K562 (cell line): ENCODE results near the gene ERLEC1. TPM values are rescaled to one million over a fixed set of nuclear protein-coding genes. Genes with fewer than 3 reads are reported as not detected.

ENCODE experiments used
- AFF1 ChIP-seq, 2 experiments: fragments of 450-650 bp; IDR thresholded peaks; 2 replicates each; pipeline ENCODE4 v1.6.1; 2018; ENCODE audit warnings: mild to moderate bottlenecking in 2 of 2, low read depth in 1 of 2; ENCODE audit not compliant: partially characterized antibody in 2 of 2
- ARID3A ChIP-seq: IDR thresholded peaks from 2 replicates; pipeline ENCODE4 v1.6.1; 2012; ENCODE audit warnings: low read depth, low read length, improper control_type of control experiment, borderline replicate concordance
- BCLAF1 ChIP-seq, 2 experiments: fragments of 450-650 bp in 1 of 2; IDR thresholded peaks; 2 replicates each; pipeline ENCODE4 v1.6.1; 2011 to 2017; ENCODE audit warnings: low read depth in 2 of 2, antibody characterized with exemption in 1 of 2, borderline replicate concordance in 1 of 2, low read length in 1 of 2, mild to moderate bottlenecking in 1 of 2, mixed read lengths in 1 of 2; ENCODE audit not compliant: control insufficient read depth in 1 of 2
- CHD4 ChIP-seq: fragments of 200-600 bp; sonication (generic); IDR thresholded peaks from 3 replicates; pipeline ENCODE4 v1.6.1; 2012; ENCODE audit warnings: low read depth, mild to moderate bottlenecking, mixed read lengths, low read length, inconsistent platforms; ENCODE audit not compliant: insufficient read depth, insufficient replicate concordance, poor library complexity, severe bottlenecking
- DLX4 ChIP-seq: fragments of 250-450 bp; sonication (Bioruptor Pico); IDR thresholded peaks from 2 replicates; pipeline ENCODE4 v1.6.1; 2021; ENCODE audit warnings: mild to moderate bottlenecking
- EP300 ChIP-seq: IDR thresholded peaks from 2 replicates; pipeline ENCODE4 v1.6.1; 2012; ENCODE audit warnings: low read length, improper control_type of control experiment
- FOXA1 ChIP-seq: fragments of 450-650 bp; IDR thresholded peaks from 2 replicates; pipeline ENCODE4 v1.6.1; 2016; ENCODE audit warnings: mild to moderate bottlenecking, borderline replicate concordance
- HDAC8 ChIP-seq: fragments of 450-650 bp; IDR thresholded peaks from 2 replicates; pipeline ENCODE4 v1.6.1; 2016; ENCODE audit warnings: mild to moderate bottlenecking, missing genetic modification characterization, moderate library complexity, missing compliant biosample characterization
- HIVEP1 ChIP-seq: fragments of 250-450 bp; sonication (Bioruptor Pico); IDR thresholded peaks from 2 replicates; pipeline ENCODE4 v1.4.0; 2020; ENCODE audit warnings: mild to moderate bottlenecking
- KHSRP ChIP-seq: fragments of 450-650 bp; IDR thresholded peaks from 2 replicates; pipeline ENCODE4 v1.6.1; 2017
- PRMT5 ChIP-seq: sonication (generic); formaldehyde crosslinking; IDR thresholded peaks from 2 replicates; pipeline ENCODE4 v1.5.0; 2020; ENCODE audit warnings: missing genetic modification reagents
- RBM14 ChIP-seq: fragments of 200-400 bp; formaldehyde crosslinking; IDR thresholded peaks from 2 replicates; pipeline ENCODE4 v1.6.1; 2018; ENCODE audit warnings: low read depth, mild to moderate bottlenecking, low read length, moderate library complexity, borderline replicate concordance; ENCODE audit not compliant: insufficient read depth
- SNAPC5 ChIP-seq: fragments of 250-450 bp; sonication (Bioruptor Pico); IDR thresholded peaks from 2 replicates; pipeline ENCODE4 v1.8.0; 2021; ENCODE audit warnings: moderate library complexity, mild to moderate bottlenecking, inconsistent platforms
- ZNF239 ChIP-seq: fragments of 250-450 bp; sonication (Bioruptor Pico); IDR thresholded peaks from 2 replicates; pipeline ENCODE4 v1.4.0; 2020; ENCODE audit warnings: mild to moderate bottlenecking
- ZNF253 ChIP-seq: fragments of 250-450 bp; sonication (Bioruptor Pico); conservative IDR thresholded peaks from 2 replicates; pipeline ENCODE4 v1.6.1; 2021; ENCODE audit warnings: mild to moderate bottlenecking
- ZNF444 ChIP-seq: fragments of 250-450 bp; sonication (Bioruptor Pico); IDR thresholded peaks from 2 replicates; pipeline ENCODE4 v1.4.0; 2020; ENCODE audit warnings: mild to moderate bottlenecking, moderate library complexity
- polyA plus RNA-seq, 8 experiments: library from polyadenylated mRNA; depleted of rRNA in 4 of 8; stranded (reverse) in 5 of 8; unstranded in 3 of 8; fragments of >200 nt; fragmentation: Nextera tagmentation in 2 of 8; fragmentation: Illumina TruSeq in 1 of 8; extraction: Ambion mirVana in 2 of 8; extraction: Trizol in 1 of 8; gene quantifications; 2 replicates each; pipeline versions ENCODE4 v1.2.1 to v1.2.3, GENCODE V29; 2011 to 2014; ENCODE audit warnings: inconsistent platforms in 1 of 8, missing spikeins in 1 of 8
- total RNA-seq, 7 experiments: library from RNA; depleted of rRNA in 6 of 7; stranded (reverse); fragments of >200 nt in 6 of 7; fragmentation: Illumina TruSeq in 2 of 7; extraction: Trizol in 2 of 7; gene quantifications; 2 replicates each; pipeline versions ENCODE4 v1.2.1 to v1.2.3, GENCODE V29; 2011 to 2021; ENCODE audit warnings: low replicate concordance in 1 of 7

ERLEC1 gene
- total and polyA plus RNA-seq, 9 of the 15 experiments (the other 6 are each of a cell fraction or from before 2014, with no cell fraction given): 12.0 to 41.6 (median 30.6) TPM

- TF ChIP-seq AFF1 (IDR thresholded peaks at IDR 0.05; ENCODE audit: low read depth in 1 of 2, partially characterized antibody in 2 of 2) (peak in 1 of 2 experiments; percentile 96), ZNF253 (CRISPR knock-in tag) (no peak), HDAC8 (tag) (no peak), CHD4 (no peak), BCLAF1 (IDR thresholded peaks at IDR 0.05; ENCODE audit: borderline replicate concordance in 1 of 2, control insufficient read depth in 1 of 2, low read depth in 2 of 2, low read length in 1 of 2) (no peak), FOXA1 (no peak), ZNF444 (CRISPR knock-in tag) (no peak), HIVEP1 (CRISPR knock-in tag) (no peak), KHSRP (no peak), DLX4 (no peak), ZNF239 (CRISPR knock-in tag) (no peak), EP300 (no peak), PRMT5 (CRISPR knock-in tag) (no peak), SNAPC5 (CRISPR knock-in tag) (peak; percentile 46), ARID3A (no peak), RBM14 (no peak)
Measured at GRCh38 chr2:53767405-53768241, 19.2 kb upstream of the ERLEC1 start, which contains the start of gene CHAC2 (continued).
